ENCODE data around the gene NAV2. TPM values are rescaled to one million over a fixed set of nuclear protein-coding genes. Genes with fewer than 3 reads are reported as not detected.

The NAV2 gene
- total RNA-seq, 4 donors from 2014 or later, result 9.6 to 40.0 (median 23.1) TPM

DNA sequence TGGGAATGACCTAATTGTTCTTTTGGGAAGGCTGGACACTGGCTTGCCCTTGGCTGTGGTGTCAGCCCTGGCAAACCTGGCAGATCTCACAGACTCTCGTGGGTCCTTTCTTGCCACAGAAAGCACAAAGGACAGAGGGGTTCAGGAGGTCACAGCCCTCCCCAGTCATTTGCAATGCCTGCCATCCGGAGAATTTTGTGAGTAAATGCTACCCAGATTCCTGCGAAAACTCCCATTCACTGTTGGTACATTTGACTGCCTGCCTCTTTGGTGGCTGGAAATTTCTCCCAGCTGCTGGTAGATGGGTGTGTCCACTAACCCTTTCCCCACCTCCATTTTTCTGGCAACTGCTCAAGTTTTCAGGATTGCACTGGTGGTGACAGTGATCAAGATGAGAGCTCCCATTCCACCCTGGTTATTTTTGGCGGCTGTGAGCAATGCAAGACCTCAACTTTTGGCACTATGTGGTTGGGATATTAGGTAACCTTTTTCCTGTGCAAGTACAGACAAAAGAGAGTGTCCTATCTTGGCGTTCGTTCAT, 155.7 kb downstream of the NAV2 start:
- no peaks in the 10 kb centered on the region for H3K36me3 ChIP-seq
- no peak overlapping the region for H3K4me3 ChIP-seq
- TF ChIP-seq EP300 (IDR thresholded peaks at IDR 0.05; ENCODE audit: low read depth), result no peak
- TF ChIP-seq, protein P1, sequence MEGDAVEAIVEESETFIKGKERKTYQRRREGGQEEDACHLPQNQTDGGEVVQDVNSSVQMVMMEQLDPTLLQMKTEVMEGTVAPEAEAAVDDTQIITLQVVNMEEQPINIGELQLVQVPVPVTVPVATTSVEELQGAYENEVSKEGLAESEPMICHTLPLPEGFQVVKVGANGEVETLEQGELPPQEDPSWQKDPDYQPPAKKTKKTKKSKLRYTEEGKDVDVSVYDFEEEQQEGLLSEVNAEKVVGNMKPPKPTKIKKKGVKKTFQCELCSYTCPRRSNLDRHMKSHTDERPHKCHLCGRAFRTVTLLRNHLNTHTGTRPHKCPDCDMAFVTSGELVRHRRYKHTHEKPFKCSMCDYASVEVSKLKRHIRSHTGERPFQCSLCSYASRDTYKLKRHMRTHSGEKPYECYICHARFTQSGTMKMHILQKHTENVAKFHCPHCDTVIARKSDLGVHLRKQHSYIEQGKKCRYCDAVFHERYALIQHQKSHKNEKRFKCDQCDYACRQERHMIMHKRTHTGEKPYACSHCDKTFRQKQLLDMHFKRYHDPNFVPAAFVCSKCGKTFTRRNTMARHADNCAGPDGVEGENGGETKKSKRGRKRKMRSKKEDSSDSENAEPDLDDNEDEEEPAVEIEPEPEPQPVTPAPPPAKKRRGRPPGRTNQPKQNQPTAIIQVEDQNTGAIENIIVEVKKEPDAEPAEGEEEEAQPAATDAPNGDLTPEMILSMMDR (IDR thresholded peaks at IDR 0.05), result no peak
- TF ChIP-seq POLR2AphosphoS5 (IDR thresholded peaks at IDR 0.05), result no peak
- no peak for TF ChIP-seq POLR2A (IDR thresholded peaks at IDR 0.05)
- peak overlapping the region in 3 of 4 donors; percentile 7 to 30 (median 23) for H3K27ac ChIP-seq
- no peaks in the 10 kb centered on the region for H3K9me3 ChIP-seq
- in situ Hi-C loops (cut with MboI; ENCODE audit: low pct_ligation_motif_present in 1 of 4, low pct_unique_long_range_greater_than_20kb in 1 of 4, low sequenced_read_pairs in 3 of 4), result no loop called here
- DNase-seq, result peak; percentile 11
- H3K4me1 ChIP-seq, result peaks cover 5 to 21% (median 16%) of the 10 kb centered on the region in 4 donors
- H3K27me3 ChIP-seq, result no peaks in the 10 kb centered on the region
- intact Hi-C loops (cut with DNase I; ENCODE audit: low total_unique reads), result no loop called here
- 48 to 59% methylated on average over 4 to 6 of the region's 6 CpGs for WGBS, 2 donors (ENCODE audit: low coverage in 1 of 2)

DNA sequence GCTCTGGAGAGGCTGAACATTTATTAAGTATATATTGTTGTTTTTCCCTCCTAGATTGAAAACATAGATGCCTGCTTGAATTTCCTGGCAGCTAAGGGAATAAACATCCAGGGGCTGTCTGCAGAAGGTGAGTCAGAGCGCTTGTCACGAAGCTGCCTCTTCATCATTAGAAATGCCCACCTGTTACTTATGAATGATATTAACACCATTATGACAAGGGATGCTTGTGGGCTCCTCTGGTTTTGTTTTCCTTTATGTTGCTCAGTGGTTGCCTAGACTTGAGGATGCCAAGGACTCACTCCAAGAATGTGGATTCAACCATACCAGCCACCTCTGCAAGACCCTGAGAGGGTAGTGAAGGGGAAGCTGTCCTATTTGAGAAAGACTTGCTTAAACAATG, 156.2 kb downstream of the NAV2 start:
- DNase-seq, result no peak
- WGBS, 2 donors (ENCODE audit: low coverage in 1 of 2), result 92% methylated on average over 2 of the region's 2 CpGs; no CpG with 5 or more reads in 1 of the 2 donors
- intact Hi-C loops (cut with DNase I; ENCODE audit: low total_unique reads), result no loop called here
- Histone ChIP-seq H3K9me3 (no peaks in the 10 kb centered on the region), H3K36me3 (no peaks in the 10 kb centered on the region), H3K27ac (peak overlapping the region in 1 of 4 donors; percentile 20), H3K4me1 (peaks cover 5 to 20% (median 15%) of the 10 kb centered on the region in 4 donors), H3K4me3 (no peak overlapping the region), H3K27me3 (no peaks in the 10 kb centered on the region)
- in situ Hi-C loops (cut with MboI; ENCODE audit: low pct_ligation_motif_present in 1 of 4, low pct_unique_long_range_greater_than_20kb in 1 of 4, low sequenced_read_pairs in 3 of 4), result no loop called here
- no peak for TF ChIP-seq POLR2AphosphoS5 (IDR thresholded peaks at IDR 0.05)

DNA sequence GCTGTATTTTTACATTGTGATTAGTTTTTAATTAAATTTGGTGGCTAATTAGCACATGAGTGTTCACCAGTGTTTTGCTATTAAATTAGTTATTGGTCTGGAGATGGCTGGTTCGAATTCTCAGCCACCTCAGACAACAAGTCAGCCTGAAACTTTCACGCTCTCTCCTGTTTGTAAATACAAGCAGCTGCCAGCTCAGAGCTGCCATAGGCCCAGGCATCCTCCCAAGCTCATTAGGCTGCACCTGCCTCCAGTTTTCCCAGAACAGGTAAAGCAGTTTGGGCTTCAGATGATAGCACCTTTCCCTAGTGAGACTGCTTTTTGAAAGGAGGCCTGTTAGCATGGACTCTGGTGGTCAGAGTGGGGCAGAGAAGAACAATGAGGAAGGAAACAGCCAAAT, 156.8 kb downstream of the NAV2 start:
- TF ChIP-seq POLR2AphosphoS5 (IDR thresholded peaks at IDR 0.05) (no peak), EP300 (IDR thresholded peaks at IDR 0.05; ENCODE audit: low read depth) (no peak), POLR2A (IDR thresholded peaks at IDR 0.05) (no peak)
- TF ChIP-seq, protein P1 (IDR thresholded peaks at IDR 0.05), result no peak
- Histone ChIP-seq H3K36me3 (no peaks in the 10 kb centered on the region), H3K27me3 (no peaks in the 10 kb centered on the region), H3K4me3 (no peak overlapping the region), H3K27ac (no peak overlapping the region), H3K4me1 (peaks cover 5 to 14% (median 9%) of the 10 kb centered on the region in 4 donors), H3K9me3 (no peaks in the 10 kb centered on the region)
- 43% methylated on average over 2 of the region's 2 CpGs; no CpG with 5 or more reads in 1 of the 2 donors for WGBS, 2 donors (ENCODE audit: low coverage in 1 of 2)
- intact Hi-C loops (cut with DNase I; ENCODE audit: low total_unique reads) (no loop called here), in situ Hi-C loops (cut with MboI; ENCODE audit: low pct_ligation_motif_present in 1 of 4, low pct_unique_long_range_greater_than_20kb in 1 of 4, low sequenced_read_pairs in 3 of 4) (no loop called here)
- no peak for DNase-seq

DNA sequence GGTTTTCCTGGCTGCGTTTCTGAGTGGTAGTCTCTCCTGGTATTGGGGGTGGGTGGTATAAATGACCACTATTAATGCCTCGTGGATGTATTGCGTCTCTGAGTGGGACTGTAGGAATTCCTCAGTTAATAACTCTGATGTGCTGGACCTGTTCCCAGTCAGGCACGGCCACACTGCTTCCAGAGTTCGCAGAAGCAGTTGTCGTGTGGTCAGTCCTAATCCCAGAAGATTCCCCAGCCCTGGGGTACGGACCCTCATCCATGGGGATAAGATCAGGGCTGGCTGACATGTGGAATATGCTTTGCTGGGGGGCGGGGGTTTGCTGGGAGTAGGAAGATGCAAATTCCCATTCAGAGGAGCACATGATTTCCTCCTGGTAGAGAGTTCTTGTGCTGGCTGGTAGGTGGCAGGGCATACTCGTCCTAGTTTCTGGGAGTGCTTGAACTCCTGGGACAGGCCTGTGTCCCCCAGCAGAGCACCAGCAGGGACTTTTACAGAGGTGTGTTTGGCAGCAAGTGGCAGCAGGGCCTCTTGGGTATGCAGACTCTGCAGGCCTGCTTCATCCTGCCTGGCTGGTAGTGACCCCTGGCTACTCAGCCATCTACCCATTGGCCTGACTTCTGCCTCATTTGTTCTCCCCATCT, 157.4 kb downstream of the NAV2 start:
- TF ChIP-seq EP300 (IDR thresholded peaks at IDR 0.05; ENCODE audit: low read depth), result no peak
- TF ChIP-seq, protein P1 (IDR thresholded peaks at IDR 0.05), result no peak
- no peak for TF ChIP-seq POLR2AphosphoS5 (IDR thresholded peaks at IDR 0.05)
- in situ Hi-C loops (cut with MboI; ENCODE audit: low pct_ligation_motif_present in 1 of 4, low pct_unique_long_range_greater_than_20kb in 1 of 4, low sequenced_read_pairs in 3 of 4), result no loop called here
- H3K27ac ChIP-seq, result no peak overlapping the region
- no peaks in the 10 kb centered on the region for H3K9me3 ChIP-seq
- peaks cover under 1 to 8% (median 5%) of the 10 kb centered on the region in 4 donors for H3K4me1 ChIP-seq
- intact Hi-C loops (cut with DNase I; ENCODE audit: low total_unique reads), result no loop called here
- H3K4me3 ChIP-seq, result no peak overlapping the region
- WGBS, 2 donors (ENCODE audit: low coverage in 1 of 2), result 53% methylated on average over 9 of the region's 9 CpGs; no CpG with 5 or more reads in 1 of the 2 donors
- H3K27me3 ChIP-seq, result no peaks in the 10 kb centered on the region
- H3K36me3 ChIP-seq, result no peaks in the 10 kb centered on the region
- DNase-seq, result no peak

Measured in transverse colon (tissue), 4 donors.